ENCODE measurements around the gene DNAJC12.
"Not testable (repeated sequence)": the region's sequence is repeated elsewhere in the genome, so short reads cannot be mapped to it uniquely, and the experiment has no call there.

Gene DNAJC12

GRCh38 chr10:67837541-67838314, at the start of gene DNAJC12:
Gene DNAJC12 (minus strand): TSS chr10:67838188. CDS start chr10:67838011, 177 bp downstream.
- DNase-seq: peak; percentile 60

- DNase-seq: peak; percentile 20
Observed at GRCh38 chr10:67884842-67885670, 47.1 kb upstream of the DNAJC12 start.

GRCh38 chr10:67884313-67884841, 46.4 kb upstream of the DNAJC12 start, which contains the start of gene SIRT1:
Gene SIRT1 (plus strand): TSS chr10:67884656. CDS start chr10:67884722, 66 bp downstream.
- DNase-seq: peak; percentile 3

GRCh38 chr10:67883710-67884312, 45.8 kb upstream of the DNAJC12 start:
- DNase-seq: no peak

GRCh38 chr10:67878133-67878532, 40.1 kb upstream of the DNAJC12 start:
- no peak for DNase-seq

GRCh38 chr10:67877421-67877820, 39.4 kb upstream of the DNAJC12 start:
- DNase-seq: not testable (repeated sequence)

GRCh38 chr10:67875340-67876238, 37.6 kb upstream of the DNAJC12 start:
- DNase-seq: no peak

GRCh38 chr10:67869996-67870395, 32.0 kb upstream of the DNAJC12 start:
- no peak for DNase-seq

GRCh38 chr10:67868132-67868531, 30.1 kb upstream of the DNAJC12 start:
- no peak for DNase-seq

- DNase-seq: no peak
Observed at GRCh38 chr10:67864607-67865371, 26.8 kb upstream of the DNAJC12 start.

GRCh38 chr10:67863094-67863493, 25.1 kb upstream of the DNAJC12 start:
- DNase-seq: no peak

GRCh38 chr10:67861750-67862432, 23.9 kb upstream of the DNAJC12 start:
- DNase-seq: no peak

GRCh38 chr10:67858971-67859370, 21.0 kb upstream of the DNAJC12 start:
- DNase-seq: no peak

- DNase-seq: no peak
Observed at GRCh38 chr10:67853512-67853911, 15.5 kb upstream of the DNAJC12 start.

- DNase-seq: no peak
Observed at GRCh38 chr10:67852761-67853160, 14.8 kb upstream of the DNAJC12 start.

- no peak for DNase-seq
Observed at GRCh38 chr10:67851186-67851585, 13.2 kb upstream of the DNAJC12 start.

- DNase-seq: peak; percentile 35
Observed at GRCh38 chr10:67849331-67850011, 11.5 kb upstream of the DNAJC12 start.

GRCh38 chr10:67843284-67843683, 5.3 kb upstream of the DNAJC12 start:
- DNase-seq: no peak

GRCh38 chr10:67841737-67842136, 3.7 kb upstream of the DNAJC12 start:
- no peak for DNase-seq

GRCh38 chr10:67839951-67840350, 2.0 kb upstream of the DNAJC12 start:
- no peak for DNase-seq
